GM23338 (cell line): Measurements from ENCODE around the gene FAM171A1.

Source experiments
- CREB1 ChIP-seq: fragments of 250-450 bp; sonication (Bioruptor Pico); IDR thresholded peaks from 2 replicates; pipeline ENCODE4 v1.5.0; 2020; ENCODE audit warnings: low read depth, mild to moderate bottlenecking, moderate library complexity
- CTCF ChIP-seq, 2 experiments: fragments of 200-600 bp in 1 of 2; sonication (generic) in 1 of 2; conservative IDR thresholded peaks; 2 replicates each; pipeline versions ENCODE4 v1.5.1 to v1.6.1; 2016 to 2017; ENCODE audit warnings: antibody characterized with exemption in 2 of 2, low read depth in 2 of 2, mild to moderate bottlenecking in 2 of 2, moderate library complexity in 1 of 2
- ETS1 ChIP-seq: IDR thresholded peaks from 2 replicates; pipeline ENCODE4 v1.6.1; 2016; ENCODE audit warnings: antibody characterized with exemption
- EZH2 ChIP-seq: fragments of 200-600 bp; sonication (generic); IDR thresholded peaks from one replicate; pipeline ENCODE4 v1.8.0; 2017; ENCODE audit warnings: antibody characterized with exemption, mild to moderate bottlenecking, low read depth; ENCODE audit not compliant: unreplicated experiment
- EZH2phosphoT487 ChIP-seq: fragments of 200-600 bp; sonication (generic); IDR thresholded peaks from one replicate; pipeline ENCODE4 v1.8.1; 2018; ENCODE audit warnings: antibody characterized with exemption; ENCODE audit not compliant: unreplicated experiment
- JUNB ChIP-seq: IDR thresholded peaks from one replicate; pipeline ENCODE4 v1.6.1; 2016; ENCODE audit warnings: antibody characterized with exemption; ENCODE audit not compliant: unreplicated experiment
- NANOG ChIP-seq: IDR thresholded peaks from 2 replicates; pipeline ENCODE4 v1.6.1; 2016; ENCODE audit warnings: antibody characterized with exemption, borderline replicate concordance
- POLR2AphosphoS5 ChIP-seq: IDR thresholded peaks from 2 replicates; pipeline ENCODE4 v1.6.1; 2016; ENCODE audit warnings: antibody characterized with exemption, low read depth
- REST ChIP-seq: IDR thresholded peaks from one replicate; pipeline ENCODE4 v1.6.1; 2018; ENCODE audit warnings: antibody characterized with exemption; ENCODE audit not compliant: unreplicated experiment
- STAT1 ChIP-seq: IDR thresholded peaks from one replicate; pipeline ENCODE4 v1.6.1; 2016; ENCODE audit warnings: antibody characterized with exemption; ENCODE audit not compliant: unreplicated experiment
- ZNF114 ChIP-seq: fragments of 250-450 bp; sonication (Bioruptor Pico); IDR thresholded peaks from 2 replicates; pipeline ENCODE4 v1.5.0; 2020; ENCODE audit warnings: mild to moderate bottlenecking, moderate library complexity
- ZNF331 ChIP-seq: fragments of 250-450 bp; sonication (Bioruptor Pico); IDR thresholded peaks from 2 replicates; pipeline ENCODE4 v1.5.0; 2020; ENCODE audit warnings: low read depth, mild to moderate bottlenecking, moderate library complexity
- ZNF462 ChIP-seq: fragments of 250-450 bp; sonication (Bioruptor Pico); IDR thresholded peaks from 2 replicates; pipeline ENCODE4 v1.5.0; 2020; ENCODE audit warnings: mild to moderate bottlenecking, moderate library complexity

GRCh38 chr10:15324113-15324512 is 47.0 kb downstream of the FAM171A1 start:
- TF ChIP-seq CTCF (conservative IDR thresholded peaks at IDR 0.05; ENCODE audit: low read depth in 2 of 2) (no peak), CREB1 (no peak), EZH2phosphoT487 (no peak), STAT1 (no peak), JUNB (no peak), EZH2 (no peak), POLR2AphosphoS5 (no peak), NANOG (no peak), ZNF462 (CRISPR knock-in tag) (no peak), REST (no peak), ZNF114 (no peak), ETS1 (no peak), ZNF331 (CRISPR knock-in tag) (no peak)
